HepG2 (cell line): Measurements from ENCODE around the gene LRRN4. TPM values are rescaled to one million over a fixed set of nuclear protein-coding genes. Genes with fewer than 3 reads are reported as not detected.

Source experiments
- AGO2 ChIP-seq: fragments of 200-400 bp; formaldehyde crosslinking; optimal IDR thresholded peaks from 2 replicates; pipeline ENCODE3; 2017; ENCODE audit warnings: mild to moderate bottlenecking, low read depth, low read length, moderate library complexity
- CCDC6 ChIP-seq: sonication (generic); formaldehyde crosslinking; IDR thresholded peaks from 2 replicates; pipeline ENCODE4 v1.8.1; 2022; ENCODE audit warnings: mild to moderate bottlenecking, missing genetic modification reagents, moderate library complexity
- DPF2 ChIP-seq: sonication (generic); formaldehyde crosslinking; IDR thresholded peaks from 2 replicates; pipeline ENCODE4 v1.4.0; 2020; ENCODE audit warnings: mild to moderate bottlenecking, low read depth, missing genetic modification reagents, borderline replicate concordance
- HDAC2 ChIP-seq: sonication (generic); formaldehyde crosslinking; IDR thresholded peaks from 2 replicates; pipeline ENCODE4 v1.4.0; 2020; ENCODE audit warnings: missing genetic modification reagents
- HMG20B ChIP-seq: conservative IDR thresholded peaks from 2 replicates; pipeline ENCODE4 v1.6.1; 2016; ENCODE audit warnings: missing genetic modification reagents, missing compliant biosample characterization
- NFAT5 ChIP-seq: sonication (generic); formaldehyde crosslinking; IDR thresholded peaks from 2 replicates; pipeline ENCODE4 v1.4.0; 2020; ENCODE audit warnings: missing genetic modification reagents
- NPAS2 ChIP-seq: sonication (generic); formaldehyde crosslinking; IDR thresholded peaks from 2 replicates; pipeline ENCODE4 v1.8.0; 2022; ENCODE audit warnings: mild to moderate bottlenecking, missing genetic modification reagents, borderline replicate concordance
- NR2F6 ChIP-seq, 2 experiments: IDR thresholded peaks; 2 replicates each; pipeline ENCODE4 v1.6.1; 2016; ENCODE audit warnings: antibody characterized with exemption in 1 of 2, mild to moderate bottlenecking in 1 of 2
- POGZ ChIP-seq: sonication (generic); formaldehyde crosslinking; IDR thresholded peaks from 2 replicates; pipeline ENCODE4 v1.4.0; 2020; ENCODE audit warnings: mild to moderate bottlenecking, missing genetic modification reagents
- SOX6 ChIP-seq, 2 experiments: fragments of 450-650 bp in 1 of 2; sonication (generic) in 1 of 2; formaldehyde crosslinking in 1 of 2; IDR thresholded peaks; 2 replicates each; pipeline versions ENCODE4 v1.4.0 to v1.6.1; 2017 to 2020; ENCODE audit warnings: antibody characterized with exemption in 1 of 2, mild to moderate bottlenecking in 1 of 2, missing genetic modification reagents in 1 of 2
- TBP ChIP-seq: sonication (generic); formaldehyde crosslinking; IDR thresholded peaks from 2 replicates; pipeline ENCODE4 v1.5.0; 2020; ENCODE audit warnings: missing genetic modification reagents
- TGIF2 ChIP-seq: IDR thresholded peaks from 2 replicates; pipeline ENCODE4 v1.6.1; 2016; ENCODE audit warnings: control low read depth, missing compliant biosample characterization
- ZBTB21 ChIP-seq: sonication (generic); formaldehyde crosslinking; IDR thresholded peaks from 2 replicates; pipeline ENCODE4 v1.4.0; 2020; ENCODE audit warnings: missing genetic modification reagents
- ZNF296 ChIP-seq: sonication (generic); formaldehyde crosslinking; conservative IDR thresholded peaks from 2 replicates; pipeline ENCODE4 v1.5.0; 2020; ENCODE audit warnings: mild to moderate bottlenecking, missing genetic modification reagents
- ZNF3 ChIP-seq: IDR thresholded peaks from 2 replicates; pipeline ENCODE4 v1.7.0; 2017; ENCODE audit warnings: inconsistent platforms
- ZNF562 ChIP-seq: sonication (generic); formaldehyde crosslinking; IDR thresholded peaks from 2 replicates; pipeline ENCODE4 v1.8.0; 2022; ENCODE audit warnings: missing genetic modification reagents, borderline replicate concordance
- ZNF589 ChIP-seq: sonication (generic); formaldehyde crosslinking; conservative IDR thresholded peaks from 2 replicates; pipeline ENCODE4 v1.8.0; 2022; ENCODE audit warnings: mild to moderate bottlenecking, moderate library complexity, missing genetic modification reagents
- ZNF605 ChIP-seq: sonication (generic); formaldehyde crosslinking; IDR thresholded peaks from 2 replicates; pipeline ENCODE4 v1.8.0; 2022; ENCODE audit warnings: mild to moderate bottlenecking, missing genetic modification reagents
- ZNF784 ChIP-seq: sonication (generic); formaldehyde crosslinking; IDR thresholded peaks from 2 replicates; pipeline ENCODE4 v1.5.1; 2020; ENCODE audit warnings: missing genetic modification reagents, mild to moderate bottlenecking, borderline replicate concordance
- ZNF790 ChIP-seq: sonication (generic); formaldehyde crosslinking; IDR thresholded peaks from 2 replicates; pipeline ENCODE4 v1.8.0; 2022; ENCODE audit warnings: missing genetic modification reagents, mild to moderate bottlenecking, borderline replicate concordance
- ZSCAN21 ChIP-seq: sonication (generic); formaldehyde crosslinking; IDR thresholded peaks from 2 replicates; pipeline ENCODE4 v1.8.0; 2022; ENCODE audit warnings: mild to moderate bottlenecking, missing genetic modification reagents, moderate library complexity, borderline replicate concordance
- polyA plus RNA-seq, 8 experiments: library from polyadenylated mRNA; depleted of rRNA in 3 of 8; stranded (reverse) in 7 of 8; unstranded in 1 of 8; fragments of >200 nt; fragmentation: Illumina TruSeq in 4 of 8; extraction: Trizol in 4 of 8; gene quantifications; 2 replicates each; pipeline versions ENCODE4 v1.2.1 to v1.2.3, GENCODE V29; 2011 to 2016; ENCODE audit warnings: low read depth in 4 of 8, missing spikeins in 1 of 8, mixed read lengths in 1 of 8; ENCODE audit not compliant: insufficient read depth in 1 of 8
- total RNA-seq, 5 experiments: library from RNA; depleted of rRNA; stranded (reverse); fragments of >200 nt; fragmentation: Illumina TruSeq; extraction: Trizol; gene quantifications; 2 replicates each; pipeline ENCODE4 v1.2.3, GENCODE V29; 2016; ENCODE audit warnings: low read depth in 1 of 5
- TF ChIP-seq, protein P1 (sequence below): IDR thresholded peaks from 2 replicates; pipeline ENCODE4 v1.6.1; 2016; ENCODE audit warnings: missing genetic modification reagents, missing compliant biosample characterization

LRRN4 gene
- total and polyA plus RNA-seq, 2 of the 13 experiments (the other 11 are each of a cell fraction or from before 2014, with no cell fraction given) = 0.15 to 0.20 TPM

DNA sequence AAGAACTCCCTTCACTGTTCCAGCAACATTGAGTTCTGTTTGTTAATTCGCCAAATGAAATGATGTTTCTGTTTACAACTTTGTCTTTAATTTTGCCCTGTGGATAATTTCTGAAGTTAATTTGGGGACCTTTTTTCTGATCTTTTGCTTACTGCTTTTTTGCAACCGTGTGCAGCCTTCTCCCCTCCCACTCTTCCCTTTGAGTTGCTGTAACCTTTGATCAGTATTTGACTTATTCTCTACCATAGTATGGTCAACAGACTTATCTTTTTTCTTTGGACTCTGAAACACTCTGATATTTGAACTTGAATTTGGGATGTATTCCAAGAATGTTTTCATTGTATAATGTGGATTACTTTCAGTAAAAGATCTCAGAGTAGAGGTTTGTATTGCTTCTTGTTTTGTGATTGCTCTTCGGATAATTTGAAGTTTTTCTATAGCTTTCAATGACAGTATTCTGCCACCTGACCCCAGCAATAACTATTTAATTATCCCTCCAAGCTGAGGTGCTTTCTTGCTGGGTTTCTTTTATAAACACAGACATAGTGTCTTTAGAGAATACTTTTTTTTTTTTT is 46.2 kb downstream of the LRRN4 start (continued):
- TF ChIP-seq NFAT5 (CRISPR knock-in tag) (no peak), CCDC6 (CRISPR knock-in tag) (no peak), TGIF2 (peak; percentile 91), NPAS2 (CRISPR knock-in tag) (no peak), SOX6 (IDR thresholded peaks at IDR 0.05) (no peak), SOX6 (CRISPR knock-in tag; IDR thresholded peaks at IDR 0.05) (peak; percentile 89), TBP (CRISPR knock-in tag) (no peak), ZNF605 (no peak), ZNF784 (CRISPR knock-in tag) (no peak; the same call in 1 of the 2 replicates), ZNF589 (CRISPR knock-in tag) (no peak), HMG20B (CRISPR knock-in tag) (peak; percentile 89), DPF2 (CRISPR knock-in tag) (peak; percentile 90), ZBTB21 (CRISPR knock-in tag) (peak; percentile 57; the same call in 1 of the 2 replicates), ZNF562 (no peak), HDAC2 (peak; percentile 94), ZNF3 (CRISPR knock-in tag) (peak; percentile 68; the same call in 1 of the 2 replicates), AGO2 (no peak), NR2F6 (IDR thresholded peaks at IDR 0.05) (peak; percentile 85), NR2F6 (CRISPR knock-in tag; IDR thresholded peaks at IDR 0.05) (peak; percentile 86; the same call in 1 of the 2 replicates), ZSCAN21 (CRISPR knock-in tag) (0 out of 2 replicates have a peak, but pooled peaks have one; percentile 45), ZNF296 (CRISPR knock-in tag) (no peak), POGZ (no peak; the same call in 1 of the 2 replicates), ZNF790 (no peak)
- TF ChIP-seq, protein P1, sequence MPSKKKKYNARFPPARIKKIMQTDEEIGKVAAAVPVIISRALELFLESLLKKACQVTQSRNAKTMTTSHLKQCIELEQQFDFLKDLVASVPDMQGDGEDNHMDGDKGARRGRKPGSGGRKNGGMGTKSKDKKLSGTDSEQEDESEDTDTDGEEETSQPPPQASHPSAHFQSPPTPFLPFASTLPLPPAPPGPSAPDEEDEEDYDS (CRISPR knock-in tag) = peak; percentile 65
